SK-MEL-5 (cell line): ENCODE data around the gene MTM1. TPM values are rescaled to one million over a fixed set of nuclear protein-coding genes. Genes with fewer than 3 reads are reported as not detected.

Experiments used
- DNase-seq: peaks from one replicate; pipeline ENCODE4 v3.0.0-alpha.2; 2016; ENCODE audit warnings: low read depth, low spot score
- in situ Hi-C: cut with HindIII; loops from 2 replicates; pipeline ENCODE4 v1.10.0; 2016; ENCODE audit warnings: low sequenced_read_pairs, high pct_unique_total_duplicates, low pct_unique_long_range_greater_than_20kb
- total RNA-seq: library from RNA; depleted of rRNA; stranded (reverse); fragments of >200 nt; shearing (Covaris generic); gene quantifications from 2 replicates; pipeline ENCODE4 v1.2.3, GENCODE V29; 2014

MTM1 gene
- total RNA-seq, 1 experiment from 2014 or later = 9.5 TPM

GRCh38 chrX:150627957-150628356 lies 59.5 kb downstream of the MTM1 start:
- DNase-seq = no peak
- in situ Hi-C loops = no loop called here

DNA sequence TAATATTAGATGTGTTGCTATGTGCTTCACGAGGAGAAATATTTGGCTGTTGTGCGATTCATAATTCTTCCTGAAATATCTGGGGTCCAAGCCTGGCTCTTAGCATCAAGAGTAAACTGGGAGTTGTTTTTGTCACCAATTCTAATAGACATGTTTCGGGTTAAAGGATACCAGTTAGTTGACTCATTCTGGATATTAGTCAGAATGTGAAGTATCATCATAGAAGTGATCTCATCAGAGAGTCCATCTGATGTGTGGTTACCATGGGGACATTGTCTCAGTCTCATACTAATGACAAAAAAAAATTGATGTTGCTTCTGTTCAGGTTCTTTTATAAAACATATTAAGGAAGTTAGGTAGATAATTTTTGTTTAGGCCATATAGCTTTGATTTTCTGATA lies 67.5 kb downstream of the MTM1 start:
- no peak for DNase-seq
- in situ Hi-C loops = no loop called here

DNA sequence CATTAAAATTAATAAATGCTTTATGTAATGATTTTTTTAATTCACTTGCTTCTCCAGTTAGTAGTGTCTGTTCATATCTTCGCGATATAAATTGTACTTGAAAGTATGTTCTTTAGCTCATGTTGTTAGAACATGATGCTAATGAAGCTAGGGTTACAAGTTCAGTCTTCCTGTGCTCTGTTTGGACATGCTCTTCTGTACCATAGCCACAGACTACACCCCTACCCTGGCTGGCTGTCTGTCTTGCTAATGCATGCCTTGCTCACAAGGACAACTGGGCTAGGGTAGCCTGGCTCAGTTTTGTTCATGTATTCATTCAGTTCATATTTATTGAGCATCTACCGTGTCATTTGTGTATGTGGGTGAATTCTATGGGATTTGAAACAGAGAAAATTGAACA lies 74.0 kb downstream of the MTM1 start:
- no peak for DNase-seq
- in situ Hi-C loops = no loop called here

GRCh38 chrX:150643271-150643670 lies 74.8 kb downstream of the MTM1 start:
- in situ Hi-C loops = no loop called here
- peak; percentile 6 for DNase-seq

DNA sequence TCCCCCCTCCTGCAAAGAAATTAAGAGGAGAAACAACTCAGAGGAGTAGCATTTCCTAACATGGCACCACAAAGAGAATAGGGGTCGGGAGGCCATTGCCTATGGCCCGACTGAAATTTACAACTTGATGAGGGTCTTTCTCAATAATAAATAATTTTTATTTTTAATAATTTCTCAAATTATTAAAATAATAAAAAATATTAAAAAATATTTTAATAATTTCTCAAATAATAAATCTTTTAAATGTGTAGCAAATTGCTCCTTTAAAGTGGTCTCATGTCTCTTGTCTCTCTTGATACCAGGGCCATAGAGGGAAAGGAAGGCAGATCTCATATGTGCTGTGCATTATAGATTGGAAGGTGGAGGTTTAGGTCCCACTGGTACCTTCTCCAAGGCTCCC lies 75.5 kb downstream of the MTM1 start:
- DNase-seq = no peak
- in situ Hi-C loops = no loop called here

DNA sequence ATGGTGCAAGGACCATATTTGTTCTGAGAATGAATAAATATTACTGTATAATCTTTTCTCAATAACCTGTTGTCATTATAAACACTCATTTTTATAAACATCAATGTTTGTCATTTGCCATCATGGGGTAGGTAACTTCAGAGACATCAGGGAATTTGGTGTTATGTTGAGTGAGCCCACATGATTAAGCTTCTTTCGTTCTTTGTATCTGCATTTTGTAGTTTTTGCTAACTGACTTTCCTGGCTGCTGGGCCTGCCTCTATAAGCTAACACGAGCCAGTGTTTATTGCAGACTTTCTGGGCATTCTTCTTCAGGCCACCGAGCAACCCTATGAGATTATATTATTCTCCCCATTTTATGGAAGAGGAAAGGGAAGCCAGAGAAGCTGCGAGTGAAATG lies 76.0 kb downstream of the MTM1 start:
- DNase-seq = no peak
- in situ Hi-C loops = no loop called here

DNA sequence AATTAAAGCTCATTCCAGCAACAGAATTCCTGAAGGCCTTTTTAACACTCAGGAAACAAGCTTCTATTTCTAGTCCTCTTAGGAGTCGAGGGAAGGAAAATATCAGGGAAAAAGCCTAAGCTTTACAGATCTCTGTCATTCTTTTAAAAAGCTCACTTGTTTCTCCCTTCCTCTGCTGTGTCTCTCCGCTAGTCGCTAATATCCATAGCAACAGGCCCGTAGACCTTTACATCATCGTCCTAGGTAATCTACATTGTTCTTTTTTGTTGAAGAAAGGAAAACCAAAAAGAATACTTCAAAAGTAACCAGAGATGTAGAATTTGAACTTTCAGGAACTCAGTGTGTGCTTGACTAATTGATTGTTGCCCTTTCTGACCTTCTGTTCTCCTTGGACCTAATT lies 78.9 kb downstream of the MTM1 start:
- in situ Hi-C loops = no loop called here
- no peak for DNase-seq

GRCh38 chrX:150648296-150648940 lies 80.0 kb downstream of the MTM1 start:
- DNase-seq = no peak
- in situ Hi-C loops = no loop called here

- DNase-seq = no peak
- in situ Hi-C loops = no loop called here
These were observed 80.9 kb downstream of the MTM1 start for GRCh38 chrX:150649096-150649870.

GRCh38 chrX:150651906-150652305 lies 83.5 kb downstream of the MTM1 start:
- DNase-seq = no peak
- in situ Hi-C loops = no loop called here

DNA sequence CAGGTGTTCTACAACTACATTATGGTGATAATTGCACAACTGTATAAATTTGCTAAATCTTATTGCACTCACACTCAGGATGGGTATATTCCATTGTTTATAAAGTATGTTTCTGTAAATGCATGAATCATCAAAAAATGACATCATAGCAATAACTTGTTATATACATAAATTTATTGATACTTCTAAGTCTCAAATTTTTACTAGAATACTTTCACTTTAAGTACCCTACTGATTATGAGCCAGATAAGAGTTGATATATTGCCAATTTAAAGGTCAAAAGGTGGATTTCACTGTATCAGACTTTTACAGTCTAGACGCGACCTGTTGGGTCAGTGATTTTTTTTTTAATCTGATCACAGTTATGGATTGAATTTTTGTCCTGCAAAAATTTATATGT lies 87.4 kb downstream of the MTM1 start:
- in situ Hi-C loops = no loop called here

GRCh38 chrX:150663073-150663472 lies 94.7 kb downstream of the MTM1 start:
- no peak for DNase-seq
- in situ Hi-C loops = no loop called here

More for the DNA sequence above, 87.4 kb downstream of the MTM1 start:
- DNase-seq = no peak

GRCh38 chrX:150664290-150664689 lies 95.9 kb downstream of the MTM1 start:
- in situ Hi-C loops = no loop called here
- DNase-seq = no peak

DNA sequence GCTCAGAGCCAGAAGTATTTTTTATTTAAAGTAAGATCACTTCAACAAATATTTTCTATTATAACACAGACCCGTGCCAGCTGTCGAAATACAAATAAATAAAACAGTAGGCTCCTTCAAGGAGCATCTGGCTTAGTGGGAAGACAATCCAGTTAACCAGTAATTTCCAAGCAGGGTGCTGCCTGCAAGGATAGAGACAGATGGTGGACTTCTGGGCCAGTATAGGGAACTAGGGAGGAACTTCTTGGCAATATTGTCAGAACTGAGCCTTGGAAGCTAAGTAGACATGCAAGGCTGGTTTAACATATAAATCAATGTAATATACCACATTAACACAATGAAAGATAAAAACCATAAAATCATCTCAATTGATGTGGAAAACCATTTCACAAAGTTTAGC lies 107.8 kb downstream of the MTM1 start:
- in situ Hi-C loops = no loop called here

DNA sequence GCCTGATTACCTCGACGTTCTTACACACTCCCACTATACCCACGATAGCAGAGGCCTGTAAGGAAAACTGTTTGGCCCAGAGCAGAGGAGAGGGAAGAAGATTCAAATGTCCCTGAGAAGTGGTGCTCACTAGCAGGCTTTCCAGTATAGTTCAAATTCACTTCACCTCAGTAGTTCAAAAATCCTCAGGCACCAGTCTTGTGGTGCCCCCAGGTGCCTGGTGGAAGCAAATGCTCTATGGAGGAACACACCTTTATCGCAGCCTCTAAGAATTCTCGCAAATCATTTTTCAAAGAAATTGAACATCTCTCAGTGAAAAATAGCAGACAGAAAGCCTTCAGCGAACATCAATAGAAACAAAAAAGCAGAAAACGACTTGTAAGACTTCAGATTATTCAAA lies 112.6 kb downstream of the MTM1 start:
- in situ Hi-C loops = no loop called here

More for the DNA sequence above, 107.8 kb downstream of the MTM1 start:
- no peak for DNase-seq

DNA sequence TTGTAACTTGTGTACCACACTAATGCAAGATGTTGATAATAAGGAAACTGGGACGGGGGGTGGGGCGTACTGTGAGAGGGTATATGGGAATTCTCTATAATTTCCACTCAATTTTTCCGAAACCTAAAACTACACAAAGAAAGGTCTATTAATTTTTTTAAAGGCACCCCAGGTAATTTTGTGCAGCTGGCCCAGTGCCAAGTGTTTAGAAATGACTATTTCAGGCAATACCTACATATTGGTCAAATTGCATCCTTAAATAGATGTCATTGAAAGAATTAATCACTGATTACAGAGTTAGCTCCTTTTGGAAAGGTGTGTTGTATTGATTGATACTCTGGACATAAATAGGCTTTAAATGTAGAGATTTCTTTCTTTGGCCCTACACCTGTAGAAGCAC lies 114.7 kb downstream of the MTM1 start:
- in situ Hi-C loops = no loop called here

More for the DNA sequence above, 112.6 kb downstream of the MTM1 start:
- peak; percentile 14 for DNase-seq

DNA sequence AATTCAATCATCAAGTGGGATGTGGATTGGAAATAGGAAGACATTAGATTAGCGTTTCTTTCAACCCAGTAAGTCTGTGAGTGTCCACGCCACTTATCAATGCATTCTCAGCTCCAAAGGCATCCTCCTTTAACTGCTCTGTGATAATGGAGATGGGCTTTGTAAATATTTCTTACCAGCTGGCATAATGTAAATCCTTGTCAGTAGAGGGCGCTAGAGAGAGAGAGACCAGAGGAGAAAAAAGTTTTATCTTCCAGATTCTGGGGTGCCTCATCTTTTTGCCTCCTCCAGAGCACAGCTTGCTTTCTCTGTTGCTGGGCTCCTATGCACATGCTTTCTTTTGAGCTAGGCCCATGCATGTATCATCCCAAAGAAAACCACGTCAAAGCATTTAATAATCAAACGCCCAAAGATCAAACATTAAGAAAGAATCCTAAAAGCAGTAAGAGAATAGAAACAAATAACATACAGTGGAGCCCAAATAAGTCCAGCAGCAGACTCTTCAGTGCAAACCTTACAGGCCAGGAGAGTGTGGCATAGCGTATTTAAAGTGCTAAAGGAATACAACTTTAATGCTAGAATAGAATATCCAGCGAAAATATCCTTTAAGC lies 115.2 kb downstream of the MTM1 start:
- peak; percentile 71 for DNase-seq
- in situ Hi-C loops = no loop called here

More for the DNA sequence above, 114.7 kb downstream of the MTM1 start:
- no peak for DNase-seq

DNA sequence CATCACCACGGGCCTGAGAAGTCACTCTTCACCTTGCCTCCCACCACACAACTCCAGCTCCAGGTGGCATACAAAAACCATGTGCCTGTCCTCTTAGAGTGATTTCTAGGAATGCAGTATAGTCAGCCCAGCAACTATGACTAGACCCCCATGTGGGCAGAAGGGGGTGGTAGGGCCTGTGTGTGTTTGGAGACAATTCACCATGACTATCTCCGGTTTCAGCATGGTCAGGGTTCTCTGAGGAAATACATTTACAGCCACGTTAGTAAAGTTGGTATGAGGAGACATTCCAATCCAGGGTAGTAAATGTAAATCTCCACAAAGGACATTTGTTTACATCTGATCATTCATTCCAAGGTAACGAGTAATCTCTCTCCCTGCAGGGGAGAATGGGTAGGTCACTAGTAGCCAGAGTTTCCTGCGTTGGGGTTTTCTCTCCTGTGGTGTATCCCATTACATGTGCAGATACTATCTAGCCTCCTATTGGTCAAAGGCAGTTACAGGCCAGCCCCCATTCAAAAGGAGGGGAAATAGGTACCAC lies 120.6 kb downstream of the MTM1 start:
- in situ Hi-C loops = no loop called here
- no peak for DNase-seq
